C4-2B (cell line): Measurements from ENCODE around the gene LTN1.

ENCODE experiments used
- H3K27ac ChIP-seq: fragments of 450-650 bp; 2 replicates; pipeline ENCODE4 v1.5.1; 2017
- CTCF ChIP-seq: fragments of 450-650 bp; conservative IDR thresholded peaks from 2 replicates; pipeline ENCODE4 v1.5.1; 2017; ENCODE audit warnings: mild to moderate bottlenecking
- ZFX ChIP-seq: fragments of 450-650 bp; IDR thresholded peaks from 2 replicates; pipeline ENCODE4 v1.6.1; 2017

Gene LTN1

GRCh38 chr21:28961927-28962326 is 30.8 kb downstream of the LTN1 start:
- TF ChIP-seq CTCF (no peak), ZFX (no peak)
- H3K27ac ChIP-seq = peak overlapping the region; percentile 76

GRCh38 chr21:28960245-28960644 is 32.4 kb downstream of the LTN1 start:
- TF ChIP-seq ZFX = no peak
- TF ChIP-seq CTCF = no peak
- H3K27ac ChIP-seq = no peak overlapping the region

GRCh38 chr21:28959367-28960099 is 33.1 kb downstream of the LTN1 start:
- no peak overlapping the region for H3K27ac ChIP-seq
- TF ChIP-seq ZFX (no peak), CTCF (no peak)

- no peak for TF ChIP-seq ZFX
- no peak for TF ChIP-seq CTCF
- no peak overlapping the region for H3K27ac ChIP-seq
Observed at GRCh38 chr21:28953247-28953646, 39.4 kb downstream of the LTN1 start.

- no peak overlapping the region for H3K27ac ChIP-seq
- TF ChIP-seq ZFX = no peak
- no peak for TF ChIP-seq CTCF
Observed at GRCh38 chr21:28952686-28953085, 40.0 kb downstream of the LTN1 start.

- H3K27ac ChIP-seq = no peak overlapping the region
- TF ChIP-seq CTCF (no peak), ZFX (no peak)
Observed at GRCh38 chr21:28949318-28949717, 43.4 kb downstream of the LTN1 start.

- no peak overlapping the region for H3K27ac ChIP-seq
- TF ChIP-seq CTCF (no peak), ZFX (no peak)
Observed at GRCh38 chr21:28944296-28944695, 48.4 kb downstream of the LTN1 start.
